Stomach (tissue), 4 donors: ENCODE results near the gene RAB8B.

Experiments
- EP300 ChIP-seq: sonication (generic); formaldehyde crosslinking; IDR thresholded peaks from one replicate; pipeline ENCODE4 v1.6.1; 2017; ENCODE audit warnings: antibody characterized with exemption
- POLR2A ChIP-seq, 4 donors: fragments of 450-650 bp; IDR thresholded peaks; one replicate each; pipeline ENCODE4 v1.6.1; 2016; ENCODE audit warnings: antibody characterized with exemption in 4 of 4, control low read depth in 2 of 4, mild to moderate bottlenecking in 1 of 4, moderate library complexity in 1 of 4
- POLR2AphosphoS5 ChIP-seq, 3 donors: sonication (generic); formaldehyde crosslinking; IDR thresholded peaks; one replicate each; pipeline ENCODE4 v1.6.1; 2016; ENCODE audit warnings: antibody characterized with exemption in 3 of 3
- TF ChIP-seq, protein P1 (sequence below), 7 experiments: fragments of 450-650 bp in 4 of 7; fragments of 200-600 bp in 3 of 7; sonication (generic) in 3 of 7; IDR thresholded peaks; one replicate each; pipeline ENCODE4 v1.5.1; 2016 to 2019; ENCODE audit warnings: antibody characterized with exemption in 7 of 7, control low read depth in 2 of 7, mild to moderate bottlenecking in 1 of 7

DNA sequence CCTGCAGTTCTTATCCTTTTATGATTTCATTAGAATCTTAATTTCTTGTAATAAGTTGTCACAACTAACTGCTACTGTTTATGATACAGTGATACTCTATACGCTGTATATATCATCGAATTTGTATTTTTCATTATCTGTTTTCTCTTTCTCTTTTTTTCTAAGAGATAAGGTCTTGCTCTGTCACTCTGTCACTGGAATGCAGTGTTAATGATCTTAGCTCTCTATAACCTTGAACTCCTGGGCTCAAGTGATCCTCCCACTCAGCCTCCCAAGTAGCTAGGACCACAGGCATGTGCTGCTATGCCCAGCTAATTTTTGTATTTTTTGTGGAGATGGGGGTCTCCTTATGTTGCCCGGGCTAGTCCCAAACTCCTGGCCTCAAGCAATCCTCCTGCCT is 102.8 kb downstream of the RAB8B start:
- TF ChIP-seq, protein P1, sequence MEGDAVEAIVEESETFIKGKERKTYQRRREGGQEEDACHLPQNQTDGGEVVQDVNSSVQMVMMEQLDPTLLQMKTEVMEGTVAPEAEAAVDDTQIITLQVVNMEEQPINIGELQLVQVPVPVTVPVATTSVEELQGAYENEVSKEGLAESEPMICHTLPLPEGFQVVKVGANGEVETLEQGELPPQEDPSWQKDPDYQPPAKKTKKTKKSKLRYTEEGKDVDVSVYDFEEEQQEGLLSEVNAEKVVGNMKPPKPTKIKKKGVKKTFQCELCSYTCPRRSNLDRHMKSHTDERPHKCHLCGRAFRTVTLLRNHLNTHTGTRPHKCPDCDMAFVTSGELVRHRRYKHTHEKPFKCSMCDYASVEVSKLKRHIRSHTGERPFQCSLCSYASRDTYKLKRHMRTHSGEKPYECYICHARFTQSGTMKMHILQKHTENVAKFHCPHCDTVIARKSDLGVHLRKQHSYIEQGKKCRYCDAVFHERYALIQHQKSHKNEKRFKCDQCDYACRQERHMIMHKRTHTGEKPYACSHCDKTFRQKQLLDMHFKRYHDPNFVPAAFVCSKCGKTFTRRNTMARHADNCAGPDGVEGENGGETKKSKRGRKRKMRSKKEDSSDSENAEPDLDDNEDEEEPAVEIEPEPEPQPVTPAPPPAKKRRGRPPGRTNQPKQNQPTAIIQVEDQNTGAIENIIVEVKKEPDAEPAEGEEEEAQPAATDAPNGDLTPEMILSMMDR (IDR thresholded peaks at IDR 0.05), result no peak
- TF ChIP-seq POLR2AphosphoS5 (IDR thresholded peaks at IDR 0.05) (no peak), EP300 (no peak), POLR2A (IDR thresholded peaks at IDR 0.05) (no peak)
